ENCODE results near the gene LHCGR. TPM values are rescaled to one million over a fixed set of nuclear protein-coding genes. Genes with fewer than 3 reads are reported as not detected.

Gene LHCGR
- total and polyA plus RNA-seq, 2 experiments from 2014 or later = 0.45 to 0.66 TPM

DNA sequence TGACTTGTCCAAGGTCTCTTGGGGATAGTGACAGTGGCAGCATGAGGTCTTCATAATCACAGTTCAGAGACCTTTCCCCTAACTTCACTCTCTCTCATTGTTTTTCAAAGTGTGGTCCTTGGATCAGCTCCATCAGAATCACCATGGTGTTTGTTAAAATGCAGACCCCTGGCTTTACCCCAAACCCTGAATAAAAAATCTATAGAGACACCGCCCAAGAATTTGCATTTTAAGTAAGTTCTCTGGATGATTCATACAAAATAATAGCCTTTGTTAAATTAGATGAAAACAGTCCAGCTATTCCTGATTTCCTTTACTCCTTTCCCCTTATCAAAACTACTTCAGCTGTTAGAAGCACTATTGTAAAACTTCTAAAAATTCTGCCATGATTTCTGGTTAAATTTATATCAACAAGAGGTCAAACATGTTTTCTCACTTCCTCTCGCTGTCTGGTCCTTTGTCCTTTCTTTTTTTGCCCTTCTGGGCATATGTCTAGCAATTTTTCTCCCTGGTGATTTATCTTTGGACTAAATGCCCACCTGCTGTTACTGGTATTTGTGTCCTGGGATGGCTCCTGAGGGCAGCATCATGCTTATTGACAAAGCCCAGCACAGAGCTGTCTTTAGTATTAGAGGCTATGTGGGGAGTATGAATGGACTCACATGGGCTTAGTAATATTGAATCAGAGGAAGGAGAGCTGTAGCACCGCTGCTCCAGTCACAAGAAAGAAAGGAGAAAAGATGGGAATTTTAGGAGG is 63.4 kb downstream of the LHCGR start (continued):
- TF ChIP-seq, protein P1, sequence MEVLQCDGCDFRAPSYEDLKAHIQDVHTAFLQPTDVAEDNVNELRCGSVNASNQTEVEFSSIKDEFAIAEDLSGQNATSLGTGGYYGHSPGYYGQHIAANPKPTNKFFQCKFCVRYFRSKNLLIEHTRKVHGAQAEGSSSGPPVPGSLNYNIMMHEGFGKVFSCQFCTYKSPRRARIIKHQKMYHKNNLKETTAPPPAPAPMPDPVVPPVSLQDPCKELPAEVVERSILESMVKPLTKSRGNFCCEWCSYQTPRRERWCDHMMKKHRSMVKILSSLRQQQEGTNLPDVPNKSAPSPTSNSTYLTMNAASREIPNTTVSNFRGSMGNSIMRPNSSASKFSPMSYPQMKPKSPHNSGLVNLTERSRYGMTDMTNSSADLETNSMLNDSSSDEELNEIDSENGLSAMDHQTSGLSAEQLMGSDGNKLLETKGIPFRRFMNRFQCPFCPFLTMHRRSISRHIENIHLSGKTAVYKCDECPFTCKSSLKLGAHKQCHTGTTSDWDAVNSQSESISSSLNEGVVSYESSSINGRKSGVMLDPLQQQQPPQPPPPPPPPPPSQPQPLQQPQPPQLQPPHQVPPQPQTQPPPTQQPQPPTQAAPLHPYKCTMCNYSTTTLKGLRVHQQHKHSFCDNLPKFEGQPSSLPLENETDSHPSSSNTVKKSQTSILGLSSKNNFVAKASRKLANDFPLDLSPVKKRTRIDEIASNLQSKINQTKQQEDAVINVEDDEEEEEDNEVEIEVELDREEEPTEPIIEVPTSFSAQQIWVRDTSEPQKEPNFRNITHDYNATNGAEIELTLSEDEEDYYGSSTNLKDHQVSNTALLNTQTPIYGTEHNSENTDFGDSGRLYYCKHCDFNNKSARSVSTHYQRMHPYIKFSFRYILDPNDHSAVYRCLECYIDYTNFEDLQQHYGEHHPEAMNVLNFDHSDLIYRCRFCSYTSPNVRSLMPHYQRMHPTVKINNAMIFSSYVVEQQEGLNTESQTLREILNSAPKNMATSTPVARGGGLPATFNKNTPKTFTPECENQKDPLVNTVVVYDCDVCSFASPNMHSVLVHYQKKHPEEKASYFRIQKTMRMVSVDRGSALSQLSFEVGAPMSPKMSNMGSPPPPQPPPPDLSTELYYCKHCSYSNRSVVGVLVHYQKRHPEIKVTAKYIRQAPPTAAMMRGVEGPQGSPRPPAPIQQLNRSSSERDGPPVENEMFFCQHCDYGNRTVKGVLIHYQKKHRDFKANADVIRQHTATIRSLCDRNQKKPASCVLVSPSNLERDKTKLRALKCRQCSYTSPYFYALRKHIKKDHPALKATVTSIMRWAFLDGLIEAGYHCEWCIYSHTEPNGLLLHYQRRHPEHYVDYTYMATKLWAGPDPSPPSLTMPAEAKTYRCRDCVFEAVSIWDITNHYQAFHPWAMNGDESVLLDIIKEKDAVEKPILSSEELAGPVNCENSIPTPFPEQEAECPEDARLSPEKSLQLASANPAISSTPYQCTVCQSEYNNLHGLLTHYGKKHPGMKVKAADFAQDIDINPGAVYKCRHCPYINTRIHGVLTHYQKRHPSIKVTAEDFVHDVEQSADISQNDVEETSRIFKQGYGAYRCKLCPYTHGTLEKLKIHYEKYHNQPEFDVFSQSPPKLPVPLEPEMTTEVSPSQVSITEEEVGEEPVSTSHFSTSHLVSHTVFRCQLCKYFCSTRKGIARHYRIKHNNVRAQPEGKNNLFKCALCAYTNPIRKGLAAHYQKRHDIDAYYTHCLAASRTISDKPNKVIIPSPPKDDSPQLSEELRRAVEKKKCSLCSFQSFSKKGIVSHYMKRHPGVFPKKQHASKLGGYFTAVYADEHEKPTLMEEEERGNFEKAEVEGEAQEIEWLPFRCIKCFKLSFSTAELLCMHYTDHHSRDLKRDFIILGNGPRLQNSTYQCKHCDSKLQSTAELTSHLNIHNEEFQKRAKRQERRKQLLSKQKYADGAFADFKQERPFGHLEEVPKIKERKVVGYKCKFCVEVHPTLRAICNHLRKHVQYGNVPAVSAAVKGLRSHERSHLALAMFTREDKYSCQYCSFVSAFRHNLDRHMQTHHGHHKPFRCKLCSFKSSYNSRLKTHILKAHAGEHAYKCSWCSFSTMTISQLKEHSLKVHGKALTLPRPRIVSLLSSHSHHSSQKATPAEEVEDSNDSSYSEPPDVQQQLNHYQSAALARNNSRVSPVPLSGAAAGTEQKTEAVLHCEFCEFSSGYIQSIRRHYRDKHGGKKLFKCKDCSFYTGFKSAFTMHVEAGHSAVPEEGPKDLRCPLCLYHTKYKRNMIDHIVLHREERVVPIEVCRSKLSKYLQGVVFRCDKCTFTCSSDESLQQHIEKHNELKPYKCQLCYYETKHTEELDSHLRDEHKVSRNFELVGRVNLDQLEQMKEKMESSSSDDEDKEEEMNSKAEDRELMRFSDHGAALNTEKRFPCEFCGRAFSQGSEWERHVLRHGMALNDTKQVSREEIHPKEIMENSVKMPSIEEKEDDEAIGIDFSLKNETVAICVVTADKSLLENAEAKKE (CRISPR knock-in tag; IDR thresholded peaks at IDR 0.05) = no peak
- TF ChIP-seq ZNF331 (CRISPR knock-in tag; IDR thresholded peaks at IDR 0.05; ENCODE audit: low read depth) = no peak
- TF ChIP-seq, protein P2, sequence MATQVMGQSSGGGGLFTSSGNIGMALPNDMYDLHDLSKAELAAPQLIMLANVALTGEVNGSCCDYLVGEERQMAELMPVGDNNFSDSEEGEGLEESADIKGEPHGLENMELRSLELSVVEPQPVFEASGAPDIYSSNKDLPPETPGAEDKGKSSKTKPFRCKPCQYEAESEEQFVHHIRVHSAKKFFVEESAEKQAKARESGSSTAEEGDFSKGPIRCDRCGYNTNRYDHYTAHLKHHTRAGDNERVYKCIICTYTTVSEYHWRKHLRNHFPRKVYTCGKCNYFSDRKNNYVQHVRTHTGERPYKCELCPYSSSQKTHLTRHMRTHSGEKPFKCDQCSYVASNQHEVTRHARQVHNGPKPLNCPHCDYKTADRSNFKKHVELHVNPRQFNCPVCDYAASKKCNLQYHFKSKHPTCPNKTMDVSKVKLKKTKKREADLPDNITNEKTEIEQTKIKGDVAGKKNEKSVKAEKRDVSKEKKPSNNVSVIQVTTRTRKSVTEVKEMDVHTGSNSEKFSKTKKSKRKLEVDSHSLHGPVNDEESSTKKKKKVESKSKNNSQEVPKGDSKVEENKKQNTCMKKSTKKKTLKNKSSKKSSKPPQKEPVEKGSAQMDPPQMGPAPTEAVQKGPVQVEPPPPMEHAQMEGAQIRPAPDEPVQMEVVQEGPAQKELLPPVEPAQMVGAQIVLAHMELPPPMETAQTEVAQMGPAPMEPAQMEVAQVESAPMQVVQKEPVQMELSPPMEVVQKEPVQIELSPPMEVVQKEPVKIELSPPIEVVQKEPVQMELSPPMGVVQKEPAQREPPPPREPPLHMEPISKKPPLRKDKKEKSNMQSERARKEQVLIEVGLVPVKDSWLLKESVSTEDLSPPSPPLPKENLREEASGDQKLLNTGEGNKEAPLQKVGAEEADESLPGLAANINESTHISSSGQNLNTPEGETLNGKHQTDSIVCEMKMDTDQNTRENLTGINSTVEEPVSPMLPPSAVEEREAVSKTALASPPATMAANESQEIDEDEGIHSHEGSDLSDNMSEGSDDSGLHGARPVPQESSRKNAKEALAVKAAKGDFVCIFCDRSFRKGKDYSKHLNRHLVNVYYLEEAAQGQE (IDR thresholded peaks at IDR 0.05; ENCODE audit: unreplicated experiment) = no peak
- TF ChIP-seq POLR2AphosphoS5 (IDR thresholded peaks at IDR 0.05; ENCODE audit: low read depth) = no peak
- TF ChIP-seq ZNF114 (CRISPR knock-in tag; IDR thresholded peaks at IDR 0.05) = no peak
- no peak for TF ChIP-seq EZH2 (IDR thresholded peaks at IDR 0.05; ENCODE audit: low read depth, unreplicated experiment)
- no peak for TF ChIP-seq NANOG (IDR thresholded peaks at IDR 0.05; ENCODE audit: borderline replicate concordance)
- TF ChIP-seq CREB1 (CRISPR knock-in tag; IDR thresholded peaks at IDR 0.05; ENCODE audit: low read depth) = no peak
- TF ChIP-seq EZH2phosphoT487 (IDR thresholded peaks at IDR 0.05; ENCODE audit: unreplicated experiment) = no peak
- TF ChIP-seq STAT1 (IDR thresholded peaks at IDR 0.05; ENCODE audit: unreplicated experiment) = no peak
- TF ChIP-seq, protein P3, sequence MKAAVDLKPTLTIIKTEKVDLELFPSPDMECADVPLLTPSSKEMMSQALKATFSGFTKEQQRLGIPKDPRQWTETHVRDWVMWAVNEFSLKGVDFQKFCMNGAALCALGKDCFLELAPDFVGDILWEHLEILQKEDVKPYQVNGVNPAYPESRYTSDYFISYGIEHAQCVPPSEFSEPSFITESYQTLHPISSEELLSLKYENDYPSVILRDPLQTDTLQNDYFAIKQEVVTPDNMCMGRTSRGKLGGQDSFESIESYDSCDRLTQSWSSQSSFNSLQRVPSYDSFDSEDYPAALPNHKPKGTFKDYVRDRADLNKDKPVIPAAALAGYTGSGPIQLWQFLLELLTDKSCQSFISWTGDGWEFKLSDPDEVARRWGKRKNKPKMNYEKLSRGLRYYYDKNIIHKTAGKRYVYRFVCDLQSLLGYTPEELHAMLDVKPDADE (IDR thresholded peaks at IDR 0.05) = no peak
- no peak for TF ChIP-seq JUNB (IDR thresholded peaks at IDR 0.05; ENCODE audit: unreplicated experiment)

Data from GM23338 (cell line).